GM12865 (cell line): ENCODE measurements around the gene PRR5L.
A peak's percentile ranks its signal among the peaks of the same experiment; 100 is the strongest.

Source experiments
- DNase-seq: peaks from one replicate; pipeline ENCODE4 v3.0.0; 2010; ENCODE audit warnings: low read depth
- H3K4me3 ChIP-seq: 2 replicates; pipeline ENCODE4 v1.5.1; 2011; ENCODE audit warnings: mild to moderate bottlenecking, low read depth, low read length, control low read depth
- CTCF ChIP-seq: IDR thresholded peaks from 2 replicates; pipeline ENCODE4 v1.5.1; 2011; ENCODE audit warnings: low read length, control low read depth, low read depth, inconsistent platforms; ENCODE audit not compliant: insufficient read depth; ENCODE audit errors: missing control alignments

The PRR5L gene

DNA sequence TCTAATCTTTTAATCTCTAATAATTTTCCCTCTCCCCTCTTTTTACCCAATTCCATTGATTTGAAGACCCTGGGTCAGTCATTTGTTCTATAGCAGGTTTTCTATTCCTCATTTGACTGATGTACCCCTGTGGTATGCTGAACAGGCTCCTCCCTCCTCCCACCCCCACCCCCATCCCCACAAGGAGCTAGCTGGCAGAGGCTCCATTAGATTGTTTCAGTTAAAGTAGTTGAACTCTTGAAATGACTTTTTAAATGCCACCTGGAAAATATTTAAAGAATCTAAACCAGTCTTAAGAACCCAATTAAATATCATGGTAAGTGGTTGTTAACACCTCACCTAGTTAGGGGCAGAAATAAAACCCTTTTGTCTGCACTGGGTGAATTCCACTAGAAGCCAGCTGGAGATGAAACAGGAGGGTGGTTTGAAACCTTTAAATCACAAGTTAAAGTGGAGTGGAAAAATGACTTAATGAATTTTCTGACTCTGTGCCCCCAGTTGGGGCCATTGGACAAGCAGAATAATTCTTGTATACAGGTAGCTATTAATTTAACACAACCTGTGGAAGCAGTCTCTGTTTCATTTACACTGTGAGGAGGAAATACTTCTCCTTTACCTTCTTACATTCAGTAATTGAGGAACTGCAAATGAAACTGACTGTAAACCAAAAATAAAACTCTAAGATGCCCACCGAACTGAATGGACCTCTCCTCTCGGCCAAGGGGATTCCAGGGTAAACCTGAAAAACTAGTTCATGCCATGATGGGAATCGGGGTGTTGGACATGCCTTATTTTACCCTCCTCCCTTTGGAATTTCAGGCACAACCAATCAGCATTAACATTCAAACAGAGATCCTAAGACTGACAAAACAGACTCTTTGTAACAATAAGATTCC lies 30.7 kb downstream of the PRR5L start:
- no peak overlapping the region for H3K4me3 ChIP-seq
- TF ChIP-seq CTCF = no peak
- DNase-seq = peak; percentile 7

GRCh38 chr11:36328966-36329673 lies 33.0 kb downstream of the PRR5L start:
- no peak for DNase-seq
- no peak overlapping the region for H3K4me3 ChIP-seq
- TF ChIP-seq CTCF = no peak

DNA sequence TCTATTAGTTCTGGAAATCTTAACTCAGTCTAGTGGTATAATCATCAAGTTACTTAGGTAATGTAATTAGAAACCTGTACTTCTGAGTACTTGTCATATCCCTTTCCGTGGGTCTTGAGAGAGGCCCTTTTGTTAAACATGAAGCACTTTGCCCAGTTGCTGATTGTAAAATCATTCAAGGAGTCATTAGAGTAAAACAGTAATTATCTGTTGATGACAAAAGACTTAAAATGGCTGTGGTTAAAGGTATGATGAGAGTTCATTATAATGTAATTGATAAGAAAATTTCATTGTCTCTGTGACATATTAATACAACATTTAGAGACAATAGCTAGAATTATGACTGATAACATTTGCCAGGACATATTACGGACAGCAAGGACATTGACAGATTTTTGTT lies 34.3 kb downstream of the PRR5L start:
- no peak for TF ChIP-seq CTCF
- H3K4me3 ChIP-seq = no peak overlapping the region
- no peak for DNase-seq

GRCh38 chr11:36333468-36333867 lies 37.4 kb downstream of the PRR5L start:
- H3K4me3 ChIP-seq = no peak overlapping the region
- DNase-seq = no peak
- TF ChIP-seq CTCF = no peak

DNA sequence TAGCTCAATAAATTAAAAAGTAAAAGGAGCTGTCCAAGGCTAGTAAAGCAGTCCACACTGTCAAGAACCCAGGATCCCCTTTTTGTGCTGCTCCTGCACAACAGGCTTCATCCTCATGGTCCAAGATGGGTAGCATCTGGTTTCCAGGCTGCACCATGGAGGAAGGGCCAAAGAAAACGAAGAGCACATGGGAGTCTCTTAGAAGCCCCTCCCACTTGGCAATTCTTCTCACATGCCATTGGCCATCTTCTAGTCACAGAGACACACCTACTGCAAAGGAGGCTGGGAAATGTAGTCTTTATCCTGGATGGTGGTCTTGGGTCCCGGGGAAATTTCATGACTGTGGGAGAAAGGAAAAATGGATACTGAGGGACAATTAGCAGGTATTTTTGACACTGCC lies 37.8 kb downstream of the PRR5L start:
- peak; percentile 30 for DNase-seq
- no peak overlapping the region for H3K4me3 ChIP-seq

GRCh38 chr11:36339888-36340287 lies 43.8 kb downstream of the PRR5L start:
- no peak for DNase-seq
- no peak for TF ChIP-seq CTCF
- H3K4me3 ChIP-seq = no peak overlapping the region

More for the DNA sequence above, 37.8 kb downstream of the PRR5L start:
- no peak for TF ChIP-seq CTCF

- TF ChIP-seq CTCF = no peak
- no peak for DNase-seq
- no peak overlapping the region for H3K4me3 ChIP-seq
Measured at GRCh38 chr11:36340897-36341296, 44.8 kb downstream of the PRR5L start.
